Measurements from ENCODE around the gene FGFBP2.

DNA sequence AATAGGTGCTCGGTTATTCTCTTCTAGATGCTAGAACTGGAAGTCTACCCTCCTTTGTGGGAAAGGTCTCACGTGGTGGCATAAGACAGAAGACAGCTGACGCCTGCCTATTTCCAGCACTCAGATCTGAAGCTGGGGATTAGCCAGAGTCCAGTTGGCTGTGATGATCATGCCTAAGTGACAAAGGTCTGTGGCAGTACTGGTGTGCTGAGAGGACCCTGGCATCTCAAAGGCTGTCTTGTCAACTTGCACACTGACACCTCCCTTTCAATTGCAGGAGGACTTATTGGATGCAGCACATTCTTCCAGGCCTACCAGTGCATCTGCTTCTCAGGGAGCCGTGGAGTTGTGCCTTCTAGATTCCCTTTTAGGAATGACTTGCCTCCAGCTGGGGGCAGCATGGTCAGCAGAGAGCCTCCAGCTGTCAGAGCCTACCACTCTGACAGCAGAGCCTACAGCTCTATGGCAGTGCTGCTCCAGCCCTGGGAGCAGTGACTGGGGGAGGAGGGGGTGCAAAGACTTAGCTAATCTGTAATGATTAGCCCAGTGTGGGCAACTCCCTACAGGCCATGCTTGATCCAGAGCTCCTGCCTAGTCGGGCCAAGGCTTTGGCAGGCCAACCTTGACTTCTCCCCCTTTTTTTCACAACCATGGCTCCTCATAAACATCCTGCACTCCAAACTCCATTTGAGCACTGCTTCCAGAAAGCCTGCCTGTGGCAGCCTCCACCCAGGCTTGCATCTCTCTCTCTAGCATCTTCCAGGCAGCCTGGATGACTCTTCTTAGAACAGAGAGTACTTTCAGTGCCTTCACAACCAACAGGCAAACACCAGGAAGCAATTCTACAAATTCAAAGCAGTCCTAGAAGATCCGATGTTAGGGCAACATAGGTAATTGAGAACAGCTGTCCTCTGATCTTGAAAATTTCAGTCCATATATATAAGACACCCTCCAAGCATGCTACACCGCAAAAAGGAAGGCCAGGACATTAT, 13.8 kb upstream of the FGFBP2 start:
- TF ChIP-seq POLR2A (IDR thresholded peaks at IDR 0.05; ENCODE audit: low read length) (no peak), GATA1 (IDR thresholded peaks at IDR 0.05; ENCODE audit: low read depth, low read length) (no peak)
